ENCODE measurements around the gene TRAPPC11. TPM values are rescaled to one million over a fixed set of nuclear protein-coding genes. Genes with fewer than 3 reads are reported as not detected.

The TRAPPC11 gene
- total RNA-seq, 1 experiment from 2014 or later: 29.1 TPM

DNA sequence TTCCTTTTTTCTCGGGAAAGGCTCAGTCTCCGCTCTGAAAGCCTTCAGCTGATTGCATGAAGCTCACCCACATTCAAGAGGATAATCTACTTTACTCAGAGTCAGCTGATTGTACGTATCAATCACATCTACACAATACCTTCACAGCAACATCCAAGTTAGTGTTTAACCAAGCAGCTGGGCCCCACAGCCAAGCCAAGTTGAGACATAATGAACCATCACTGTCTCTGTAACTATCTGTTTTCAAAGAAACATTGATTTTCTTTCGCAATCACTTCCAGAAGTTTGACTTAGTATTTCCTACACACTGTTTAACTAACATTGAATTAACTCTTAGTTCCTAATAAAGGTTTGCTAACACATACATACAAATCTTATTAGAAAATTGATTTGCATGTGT is 40.4 kb upstream of the TRAPPC11 start:
- ChIA-PET POLR2A (ENCODE audit: low non-redundant PET) (no interaction called here), CTCF (no interaction called here)
- no peaks in the 10 kb centered on the region for H3K4me1 ChIP-seq (ENCODE audit: insufficient read depth, low read length, poor library complexity, severe bottlenecking)
- H3K9me3 ChIP-seq (ENCODE audit: low read depth, low read length, poor library complexity, severe bottlenecking): no peaks in the 10 kb centered on the region
- intact Hi-C loops (cut with micrococcal nuclease; ENCODE audit: unreplicated experiment): no loop called here
- no peak overlapping the region for H3K27ac ChIP-seq (ENCODE audit: low read depth, low read length, poor library complexity, severe bottlenecking)
- BruUV-seq (replicated peaks): no TSS peak
- DNase-seq (ENCODE audit: low spot score): no peak
- H3K27me3 ChIP-seq (replicated peaks; ENCODE audit: insufficient read depth, low read depth, low read length, poor library complexity): no peaks in the 10 kb centered on the region
- no peaks in the 10 kb centered on the region for H3K36me3 ChIP-seq (ENCODE audit: insufficient read depth, low read length, poor library complexity, severe bottlenecking)
- TF ChIP-seq, protein P1, sequence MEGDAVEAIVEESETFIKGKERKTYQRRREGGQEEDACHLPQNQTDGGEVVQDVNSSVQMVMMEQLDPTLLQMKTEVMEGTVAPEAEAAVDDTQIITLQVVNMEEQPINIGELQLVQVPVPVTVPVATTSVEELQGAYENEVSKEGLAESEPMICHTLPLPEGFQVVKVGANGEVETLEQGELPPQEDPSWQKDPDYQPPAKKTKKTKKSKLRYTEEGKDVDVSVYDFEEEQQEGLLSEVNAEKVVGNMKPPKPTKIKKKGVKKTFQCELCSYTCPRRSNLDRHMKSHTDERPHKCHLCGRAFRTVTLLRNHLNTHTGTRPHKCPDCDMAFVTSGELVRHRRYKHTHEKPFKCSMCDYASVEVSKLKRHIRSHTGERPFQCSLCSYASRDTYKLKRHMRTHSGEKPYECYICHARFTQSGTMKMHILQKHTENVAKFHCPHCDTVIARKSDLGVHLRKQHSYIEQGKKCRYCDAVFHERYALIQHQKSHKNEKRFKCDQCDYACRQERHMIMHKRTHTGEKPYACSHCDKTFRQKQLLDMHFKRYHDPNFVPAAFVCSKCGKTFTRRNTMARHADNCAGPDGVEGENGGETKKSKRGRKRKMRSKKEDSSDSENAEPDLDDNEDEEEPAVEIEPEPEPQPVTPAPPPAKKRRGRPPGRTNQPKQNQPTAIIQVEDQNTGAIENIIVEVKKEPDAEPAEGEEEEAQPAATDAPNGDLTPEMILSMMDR (conservative IDR thresholded peaks at IDR 0.05; ENCODE audit: low read depth, low read length): no peak
- TF ChIP-seq EZH2 (IDR thresholded peaks at IDR 0.05; ENCODE audit: borderline replicate concordance, low read depth, low read length, poor library complexity, severe bottlenecking): no peak
- no peak overlapping the region for H3K4me3 ChIP-seq (ENCODE audit: low read depth, low read length, poor library complexity, severe bottlenecking)

DNA sequence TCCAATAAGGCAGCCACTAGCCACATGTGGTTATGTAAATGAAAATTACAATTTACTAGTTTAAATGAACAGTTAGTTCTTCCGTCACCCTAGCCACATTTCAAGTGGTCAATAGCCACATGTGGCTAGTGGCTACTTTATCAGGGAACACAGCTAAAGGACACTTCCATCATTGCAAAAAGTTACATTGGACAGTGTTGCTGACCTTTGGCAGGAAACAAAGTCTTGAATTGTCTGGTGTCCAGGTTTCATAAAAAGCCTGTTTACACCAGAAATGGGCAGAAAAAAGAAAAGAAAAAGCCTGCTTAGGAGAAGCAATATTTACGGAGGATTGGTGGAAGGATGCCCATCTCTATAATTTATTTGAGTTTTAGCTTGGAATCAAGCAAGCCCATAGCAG is 38.7 kb upstream of the TRAPPC11 start:
- POLR2A ChIA-PET (ENCODE audit: low non-redundant PET): no interaction called here
- TF ChIP-seq, protein P1 (conservative IDR thresholded peaks at IDR 0.05; ENCODE audit: low read depth, low read length): no peak
- no peak for TF ChIP-seq EZH2 (IDR thresholded peaks at IDR 0.05; ENCODE audit: borderline replicate concordance, low read depth, low read length, poor library complexity, severe bottlenecking)
- H3K27me3 ChIP-seq (replicated peaks; ENCODE audit: insufficient read depth, low read depth, low read length, poor library complexity): no peaks in the 10 kb centered on the region
- H3K4me1 ChIP-seq (ENCODE audit: insufficient read depth, low read length, poor library complexity, severe bottlenecking): no peaks in the 10 kb centered on the region
- no peak for DNase-seq (ENCODE audit: low spot score)
- H3K4me3 ChIP-seq (ENCODE audit: low read depth, low read length, poor library complexity, severe bottlenecking): no peak overlapping the region
- no peaks in the 10 kb centered on the region for H3K9me3 ChIP-seq (ENCODE audit: low read depth, low read length, poor library complexity, severe bottlenecking)
- intact Hi-C loops (cut with micrococcal nuclease; ENCODE audit: unreplicated experiment): no loop called here
- BruUV-seq (replicated peaks): no TSS peak
- H3K27ac ChIP-seq (ENCODE audit: low read depth, low read length, poor library complexity, severe bottlenecking): no peak overlapping the region
- H3K36me3 ChIP-seq (ENCODE audit: insufficient read depth, low read length, poor library complexity, severe bottlenecking): no peaks in the 10 kb centered on the region
- CTCF ChIA-PET: interaction anchor here (0.8 kb wide), 1 partner anchor 17 kb away, joined by 4 read pairs; no protein-coding TSS in a partner anchor

DNA sequence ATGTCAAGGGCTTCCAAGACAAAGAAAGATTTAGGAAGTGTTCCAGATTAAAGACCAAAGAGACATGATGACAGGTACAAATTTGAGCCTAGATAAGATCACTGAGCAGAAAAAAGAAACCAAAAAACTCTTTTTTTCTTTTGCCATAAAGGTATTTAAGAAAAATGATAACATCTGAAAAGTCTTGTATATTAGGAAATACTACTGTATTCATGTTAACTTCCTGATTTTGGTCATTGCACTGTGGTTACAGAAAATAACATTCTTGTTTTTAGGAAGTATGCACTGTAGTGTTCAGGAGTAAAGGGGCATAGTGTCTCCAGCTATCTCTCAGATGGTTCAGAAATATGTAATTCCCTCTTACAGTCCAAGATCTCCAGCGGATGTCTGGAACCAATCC is 37.2 kb upstream of the TRAPPC11 start:
- Histone ChIP-seq H3K27me3 (replicated peaks; ENCODE audit: insufficient read depth, low read depth, low read length, poor library complexity) (no peaks in the 10 kb centered on the region), H3K36me3 (ENCODE audit: insufficient read depth, low read length, poor library complexity, severe bottlenecking) (no peaks in the 10 kb centered on the region), H3K4me1 (ENCODE audit: insufficient read depth, low read length, poor library complexity, severe bottlenecking) (no peaks in the 10 kb centered on the region), H3K4me3 (ENCODE audit: low read depth, low read length, poor library complexity, severe bottlenecking) (no peak overlapping the region), H3K9me3 (ENCODE audit: low read depth, low read length, poor library complexity, severe bottlenecking) (no peaks in the 10 kb centered on the region), H3K27ac (ENCODE audit: low read depth, low read length, poor library complexity, severe bottlenecking) (no peak overlapping the region)
- DNase-seq (ENCODE audit: low spot score): no peak
- BruUV-seq (replicated peaks): no TSS peak
- intact Hi-C loops (cut with micrococcal nuclease; ENCODE audit: unreplicated experiment): no loop called here
- ChIA-PET POLR2A (ENCODE audit: low non-redundant PET) (no interaction called here), CTCF (no interaction called here)
- TF ChIP-seq, protein P1 (conservative IDR thresholded peaks at IDR 0.05; ENCODE audit: low read depth, low read length): no peak

All from A673 (cell line).